CD14-positive monocyte (primary cell): ENCODE measurements around the gene TNFRSF14. TPM values are rescaled to one million over a fixed set of nuclear protein-coding genes. Genes with fewer than 3 reads are reported as not detected.
A peak's percentile ranks its signal among the peaks of the same experiment; 100 is the strongest.

Source experiments
- DNase-seq, 3 donors: peaks; one replicate each; pipeline ENCODE4 v3.0.0-alpha.2; 2011 to 2022
- H2AFZ ChIP-seq: 2 replicates; pipeline ENCODE4 v1.6.0; 2012; ENCODE audit warnings: mild to moderate bottlenecking, low read depth, low read length, inconsistent platforms; ENCODE audit not compliant: insufficient read depth, poor library complexity, severe bottlenecking
- H3K27ac ChIP-seq, 2 donors: 1 replicate in 1 of 2; 2 replicates in 1 of 2; pipeline ENCODE4 v1.5.1; 2012 to 2013; ENCODE audit warnings: low read length in 2 of 2, control low read depth in 1 of 2, inconsistent platforms in 1 of 2, low read depth in 1 of 2, mild to moderate bottlenecking in 1 of 2
- H3K27me3 ChIP-seq, 2 donors: one replicate each; pipeline versions ENCODE4 v1.6.0 to v1.6.1; 2011 to 2013; ENCODE audit warnings: low read length in 2 of 2; ENCODE audit not compliant: control insufficient read depth in 2 of 2, insufficient read depth in 2 of 2
- H3K36me3 ChIP-seq, 2 donors: replicated peaks in 1 of 2; 1 replicate in 1 of 2; 2 replicates in 1 of 2; pipeline versions ENCODE4 v1.5.1 to v1.6.1; 2012 to 2013; ENCODE audit warnings: low read length in 2 of 2, control low read depth in 1 of 2, inconsistent platforms in 1 of 2, mild to moderate bottlenecking in 1 of 2; ENCODE audit not compliant: insufficient read depth in 2 of 2, control insufficient read depth in 1 of 2
- H3K4me1 ChIP-seq, 2 donors: 1 replicate in 1 of 2; 2 replicates in 1 of 2; pipeline versions ENCODE4 v1.5.1 to v1.6.1; 2012 to 2013; ENCODE audit warnings: low read length in 2 of 2, control low read depth in 1 of 2, inconsistent platforms in 1 of 2, mild to moderate bottlenecking in 1 of 2, moderate library complexity in 1 of 2; ENCODE audit not compliant: insufficient read depth in 2 of 2, control insufficient read depth in 1 of 2
- H3K4me2 ChIP-seq: replicated peaks from 2 replicates; pipeline ENCODE3; 2012; ENCODE audit warnings: low read length, moderate library complexity, mild to moderate bottlenecking; ENCODE audit not compliant: poor library complexity, severe bottlenecking; ENCODE audit errors: extremely low read depth
- H3K4me3 ChIP-seq, 3 experiments: fragments of 200-600 bp in 1 of 3; sonication (generic) in 1 of 3; replicated peaks in 1 of 3; 1 replicate in 2 of 3; 2 replicates in 1 of 3; pipeline ENCODE4 v1.5.1; 2011 to 2013; ENCODE audit warnings: low read length in 3 of 3, mild to moderate bottlenecking in 3 of 3, control low read depth in 2 of 3, low read depth in 2 of 3, inconsistent platforms in 1 of 3, moderate library complexity in 1 of 3
- H3K79me2 ChIP-seq: 2 replicates; pipeline ENCODE4 v1.6.0; 2012; ENCODE audit warnings: mild to moderate bottlenecking, control low read depth, inconsistent platforms, low read length, moderate library complexity; ENCODE audit not compliant: insufficient read depth
- H3K9ac ChIP-seq: 2 replicates; pipeline ENCODE4 v1.6.0; 2017; ENCODE audit warnings: low read length, mild to moderate bottlenecking; ENCODE audit not compliant: insufficient read depth, poor library complexity, severe bottlenecking
- H3K9me3 ChIP-seq, 2 donors: replicated peaks in 1 of 2; 1 replicate in 1 of 2; 2 replicates in 1 of 2; pipeline versions ENCODE4 v1.5.1 to v1.6.1; 2012 to 2013; ENCODE audit warnings: low read length in 2 of 2, control low read depth in 1 of 2; ENCODE audit not compliant: control insufficient read depth in 1 of 2, insufficient read depth in 1 of 2
- H4K20me1 ChIP-seq: 2 replicates; pipeline ENCODE4 v1.6.0; 2012; ENCODE audit warnings: mild to moderate bottlenecking, low read length, control low read depth, moderate library complexity; ENCODE audit not compliant: insufficient read depth
- H3K27ac Mint-ChIP-seq, 7 donors: one replicate each; pipeline ENCODE4 v1.8.0; 2020; ENCODE audit warnings: mild to moderate bottlenecking in 7 of 7, mixed read lengths in 7 of 7, moderate library complexity in 6 of 7, inconsistent platforms in 2 of 7
- H3K27me3 Mint-ChIP-seq, 3 donors: one replicate each; pipeline ENCODE4 v1.8.0; 2021 to 2022; ENCODE audit warnings: low read depth in 3 of 3, mild to moderate bottlenecking in 3 of 3, mixed read lengths in 3 of 3, moderate library complexity in 3 of 3, inconsistent platforms in 1 of 3
- H3K36me3 Mint-ChIP-seq, 2 donors: one replicate each; pipeline ENCODE4 v1.8.0; 2020; ENCODE audit warnings: mixed read lengths in 2 of 2, inconsistent platforms in 1 of 2, mild to moderate bottlenecking in 1 of 2
- H3K4me1 Mint-ChIP-seq: one replicate; pipeline ENCODE4 v1.8.0; 2020; ENCODE audit warnings: mild to moderate bottlenecking, mixed read lengths
- H3K4me3 Mint-ChIP-seq, 2 donors: one replicate each; pipeline ENCODE4 v1.8.0; 2020; ENCODE audit warnings: mild to moderate bottlenecking in 2 of 2, mixed read lengths in 2 of 2, moderate library complexity in 1 of 2
- H3K9me3 Mint-ChIP-seq, 7 donors: one replicate each; pipeline ENCODE4 v1.8.0; 2020 to 2022; ENCODE audit warnings: mixed read lengths in 7 of 7, mild to moderate bottlenecking in 6 of 7, moderate library complexity in 6 of 7, inconsistent platforms in 2 of 7
- CTCF ChIP-seq: fragments of 200-600 bp; IDR thresholded peaks from one replicate; pipeline ENCODE4 v1.8.0; 2022; ENCODE audit warnings: antibody characterized with exemption, mild to moderate bottlenecking
- WGBS: methylation state at CpG from one replicate; pipeline ENCODE4 v1.1.5; 2013; ENCODE audit warnings: missing lambda C conversion rate; ENCODE audit not compliant: insufficient coverage; 5-methylcytosine and 5-hydroxymethylcytosine counted together
- intact Hi-C, 2 donors: fragments of 100-400 bp; cut with micrococcal nuclease; formaldehyde crosslinking; loops; one replicate each; pipeline versions ENCODE4 v1.15.0 to v1.15.1; 2023
- polyA plus RNA-seq, 3 donors: library from polyadenylated mRNA; depleted of rRNA in 1 of 3; unstranded in 2 of 3; stranded (reverse) in 1 of 3; fragments of 300-500 nt in 2 of 3; fragments of >200 nt in 1 of 3; fragmentation: Illumina TruSeq in 2 of 3; gene quantifications; 1 replicate in 2 of 3; 2 replicates in 1 of 3; pipeline ENCODE4 v1.2.3, GENCODE V29; 2012 to 2021

TNFRSF14 gene
- polyA plus RNA-seq, 3 donors: 62.1 to 512 (median 64.4) TPM

GRCh38 chr1:2525572-2525919 is 30.6 kb upstream of the TNFRSF14 start:
- H2AFZ ChIP-seq: peak overlapping the region; percentile 71
- peaks cover 31 to 42% of the 10 kb centered on the region in 2 donors for H3K4me1 ChIP-seq
- no peak for DNase-seq
- H3K9me3 ChIP-seq: no peaks in the 10 kb centered on the region
- H3K36me3 Mint-ChIP-seq: peaks cover 26 to 32% of the 10 kb centered on the region in 2 donors
- peaks cover 63% of the 10 kb centered on the region for H4K20me1 ChIP-seq
- H3K36me3 ChIP-seq: peaks cover 12 to 23% of the 10 kb centered on the region in 2 donors
- H3K79me2 ChIP-seq: peaks cover 46% of the 10 kb centered on the region
- peak overlapping the region; percentile 96 for H3K4me2 ChIP-seq
- intact Hi-C loops: loop anchor here (5.0 to 10.0 kb wide), 5 partner anchors 62 to 321 kb away; partner anchors contain the start of genes MORN1 (in 1 of the 2), PEX10 (in 1 of the 2), PRXL2B (in 1 of the 2) and RER1 (in 1 of the 2)
- H3K27ac ChIP-seq: peak overlapping the region in 1 of 2 donors; percentile 74
- no peak for TF ChIP-seq CTCF
- H3K27ac Mint-ChIP-seq: peak overlapping the region in 5 of 7 donors; percentile 20 to 91 (median 21)
- H3K4me3 ChIP-seq: peak overlapping the region; percentile 64 to 91 (median 67)
- H3K9me3 Mint-ChIP-seq: peaks cover 0 to 8% (median 0%) of the 10 kb centered on the region in 7 donors
- H3K9ac ChIP-seq: peak overlapping the region; percentile 79
- peaks cover 31% of the 10 kb centered on the region for H3K4me1 Mint-ChIP-seq
- H3K4me3 Mint-ChIP-seq: peak overlapping the region; percentile 82 to 88
- WGBS: 8% methylated on average over 20 of the region's 20 CpGs
- peaks cover 18 to 30% of the 10 kb centered on the region in 2 donors for H3K27me3 ChIP-seq
- H3K27me3 Mint-ChIP-seq: peaks cover 23 to 39% (median 30%) of the 10 kb centered on the region in 3 donors

DNA sequence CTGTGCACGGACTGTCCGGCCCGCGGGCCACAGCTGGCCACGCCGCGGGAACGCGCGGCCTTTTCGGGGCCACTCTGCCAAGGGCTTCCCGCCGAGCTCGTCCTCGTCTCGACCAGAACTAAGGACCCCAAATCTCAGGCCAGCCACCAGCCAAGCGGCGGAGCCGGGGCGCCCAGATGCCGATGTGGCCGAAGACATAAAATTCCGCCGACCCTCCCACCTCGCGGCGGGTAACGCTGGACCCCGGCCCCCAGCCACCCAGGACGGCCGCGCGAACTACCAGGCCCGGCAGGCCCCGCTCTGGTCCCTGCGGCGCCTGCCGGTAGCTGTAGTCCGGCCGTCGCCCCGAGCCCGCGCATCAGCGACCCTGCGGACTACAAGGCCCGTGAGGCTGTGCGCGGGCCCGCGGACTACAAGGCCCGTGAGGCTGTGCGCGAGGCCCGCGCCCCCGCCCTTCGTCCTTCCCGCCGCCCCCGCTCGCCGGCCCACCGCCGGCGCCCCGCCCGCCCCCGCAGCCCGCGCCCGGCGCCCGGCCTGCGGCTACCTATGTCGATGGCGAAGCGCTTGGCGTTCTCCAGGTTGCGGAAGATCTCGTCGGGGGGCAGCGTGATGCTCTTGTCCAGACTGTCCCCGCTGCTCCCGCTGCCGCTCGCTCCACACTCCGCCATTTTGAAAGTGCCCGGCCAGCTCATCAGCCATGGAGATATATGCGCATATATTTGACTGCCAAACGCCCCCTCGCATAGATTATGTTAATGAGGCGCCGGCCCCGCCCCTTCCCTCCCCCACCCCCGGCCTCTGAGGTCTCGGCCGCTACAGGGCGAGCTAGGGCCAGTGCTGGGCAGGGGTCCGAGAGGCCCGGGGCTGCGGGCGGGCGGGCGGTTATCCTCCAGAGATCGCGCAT is 30.0 kb upstream of the TNFRSF14 start, which contains the start of gene PANK4:
Gene PANK4 (minus strand): TSS at position 677 of the 904 bp plus-strand sequence. CDS start 9 bp downstream, at position 668.
- no peaks in the 10 kb centered on the region for H3K9me3 ChIP-seq
- H4K20me1 ChIP-seq: peaks cover 56% of the 10 kb centered on the region
- DNase-seq: peak; percentile 89
- H3K4me3 Mint-ChIP-seq: peak within 1 kb of the TSS; percentile 88 to 92
- intact Hi-C loops: loop anchor here (1.0 to 10.0 kb wide), 8 partner anchors 21 to 321 kb away; partner anchors contain the start of genes PEX10 (in 2 of the 2), MORN1 (in 1 of the 2), PRXL2B (in 1 of the 2) and RER1 (in 1 of the 2)
- no peak for TF ChIP-seq CTCF
- WGBS: under 1% methylated on average over 99 of the region's 107 CpGs
- peaks cover 0 to 11% (median 0%) of the 10 kb centered on the region in 7 donors for H3K9me3 Mint-ChIP-seq
- H3K27ac ChIP-seq: peak within 1 kb of the TSS; percentile 34 to 74
- peak within 1 kb of the TSS; percentile 64 to 98 (median 94) for H3K27ac Mint-ChIP-seq
- peak within 1 kb of the TSS; percentile 64 to 91 (median 67) for H3K4me3 ChIP-seq
- peaks cover 31% of the 10 kb centered on the region for H3K4me1 Mint-ChIP-seq
- peaks cover 5 to 16% of the 10 kb centered on the region in 2 donors for H3K36me3 ChIP-seq
- peak within 1 kb of the TSS; percentile 71 for H2AFZ ChIP-seq
- peaks cover 27 to 45% (median 37%) of the 10 kb centered on the region in 3 donors for H3K27me3 Mint-ChIP-seq
- peak within 1 kb of the TSS; percentile 79 for H3K9ac ChIP-seq
- H3K4me1 ChIP-seq: peaks cover 31 to 42% of the 10 kb centered on the region in 2 donors
- peak within 1 kb of the TSS; percentile 96 for H3K4me2 ChIP-seq
- H3K27me3 ChIP-seq: peaks cover 25 to 37% of the 10 kb centered on the region in 2 donors
- H3K36me3 Mint-ChIP-seq: peaks cover 20 to 25% of the 10 kb centered on the region in 2 donors
- H3K79me2 ChIP-seq: peaks cover 46% of the 10 kb centered on the region
